Heart left ventricle (tissue), 16 donors: Measurements from ENCODE around the gene TACC2. TPM values are rescaled to one million over a fixed set of nuclear protein-coding genes. Genes with fewer than 3 reads are reported as not detected.

Experiments used
- ATAC-seq, 4 donors: fragments of 200-7000 bp; cut with Tn5 transposase; one replicate each; pipeline ENCODE4 v1.9.1; 2020 to 2022; ENCODE audit warnings: moderate library complexity in 4 of 4, mild to moderate bottlenecking in 3 of 4, moderate number of reproducible peaks in 1 of 4
- DNase-seq, 5 donors: peaks; one replicate each; pipeline ENCODE4 v3.0.0-alpha.2; 2020
- H3K27ac ChIP-seq, 12 donors: fragments of 200-600 bp; sonication (generic) in 4 of 12; one replicate each; pipeline versions ENCODE4 v1.5.0 to v1.8.0; 2016 to 2022; ENCODE audit warnings: mild to moderate bottlenecking in 2 of 12
- H3K27me3 ChIP-seq, 9 donors: fragments of 200-600 bp; sonication (generic) in 2 of 9; one replicate each; pipeline versions ENCODE4 v1.5.1 to v1.8.0; 2016 to 2022; ENCODE audit warnings: mild to moderate bottlenecking in 3 of 9
- H3K36me3 ChIP-seq, 9 donors: fragments of 200-600 bp; sonication (generic) in 2 of 9; one replicate each; pipeline versions ENCODE4 v1.5.0 to v1.8.0; 2018 to 2022; ENCODE audit warnings: mild to moderate bottlenecking in 2 of 9
- H3K4me1 ChIP-seq, 12 donors: fragments of 200-600 bp; sonication (generic) in 4 of 12; one replicate each; pipeline versions ENCODE4 v1.5.0 to v1.8.0; 2016 to 2022; ENCODE audit warnings: mild to moderate bottlenecking in 3 of 12
- H3K4me3 ChIP-seq, 12 donors: fragments of 200-600 bp; sonication (generic) in 4 of 12; one replicate each; pipeline versions ENCODE4 v1.5.0 to v1.8.0; 2017 to 2022; ENCODE audit warnings: mild to moderate bottlenecking in 9 of 12, moderate library complexity in 4 of 12
- H3K9me3 ChIP-seq, 12 donors: fragments of 200-600 bp; sonication (generic) in 4 of 12; one replicate each; pipeline versions ENCODE4 v1.5.0 to v1.8.0; 2016 to 2022; ENCODE audit warnings: mild to moderate bottlenecking in 1 of 12
- CTCF ChIP-seq, 12 donors: fragments of 200-600 bp; sonication (generic) in 4 of 12; IDR thresholded peaks; one replicate each; pipeline versions ENCODE4 v1.5.0 to v1.8.0; 2018 to 2022; ENCODE audit warnings: antibody characterized with exemption in 12 of 12, mild to moderate bottlenecking in 5 of 12
- POLR2A ChIP-seq, 2 donors: fragments of 450-650 bp; IDR thresholded peaks; one replicate each; pipeline ENCODE4 v1.6.1; 2017; ENCODE audit warnings: antibody characterized with exemption in 2 of 2, mild to moderate bottlenecking in 2 of 2, moderate library complexity in 2 of 2
- WGBS, 4 donors: extraction: QIAGEN DNeasy Blood & Tissue Kit in 2 of 4; methylation state at CpG; one replicate each; pipeline versions ENCODE4 v1.1.5 to v1.1.7; 2013 to 2018; 5-methylcytosine and 5-hydroxymethylcytosine counted together
- intact Hi-C, 10 donors: fragments of 100-400 bp; cut with DNase I; formaldehyde crosslinking; loops; one replicate each; pipeline versions ENCODE4 v1.11.1 to v1.14.2; 2022
- polyA plus RNA-seq, 2 donors: library from polyadenylated mRNA; stranded (reverse); fragments of 200-250 nt; gene quantifications; one replicate each; pipeline ENCODE4 v1.2.3, GENCODE V29; 2013
- total RNA-seq, 9 donors: library from RNA; depleted of rRNA in 2 of 9; stranded (reverse); fragments of >200 nt in 2 of 9; fragmentation: NEBNext Ultra II Directional in 3 of 9; extraction: Animal tissue kit (Norgen Biotek cat#: 25700) in 3 of 9; gene quantifications; one replicate each; pipeline versions ENCODE4 v1.1.0 to v1.2.4, GENCODE V29; 2016 to 2023
- donor health status: ischemic (EF 13 %, LVEDD 7.1; RV severe dilation, severe dysfunction).
- donor health status: healthy with polysubstance abuse.
- donor health status: DM: no; HTN: yes; CAD: no.
- donor health status: DM: no; HTN: no; CAD: no.
- donor health status: ischemic (EF 25% LVEDD 6.9; RV normal size, moderate dysfunction).
- donor health status: ischemic (EF 25% LVEDD 5.7; RV mildly dilated, moderate dysfunction).
- donor health status: healthy.
- donor health status: DM: yes; HTN: yes; CAD: no.
- donor health status: ischemic (EF 35%, LVEDD 5.7; RV mildly dilated, moderate dysfunction).
- donor health status: nonischemic (EF 11% LVEDD 7.7; RV severe dilation, severe dysfunction).
- donor health status: DM: yes; HTN: yes; CAD: no.
- donor health status: PGD.
- donor health status: ischemic (EF 29% LVEDD 5.4; RV normal size, mild dysfunction).
- donor health status: nonischemic (EF 23%, LVEDD 6.1; RV moderate dilation, normal function).

TACC2 gene
- total and polyA plus RNA-seq, 11 donors: 96.7 to 456 (median 294) TPM

- intact Hi-C loops: no loop called here
- no peak for DNase-seq
- no peaks in the 10 kb centered on the region for H3K27me3 ChIP-seq
- no peak for ATAC-seq
- peak overlapping the region in 8 of 12 donors; percentile 36 to 94 (median 50) for H3K27ac ChIP-seq
- TF ChIP-seq POLR2A (IDR thresholded peaks at IDR 0.05) (no peak), CTCF (IDR thresholded peaks at IDR 0.05) (no peak)
- 57 to 76% (median 68%) methylated on average over 12 to 13 of the region's 13 CpGs for WGBS, 4 donors
- peaks cover 12 to 93% (median 44%) of the 10 kb centered on the region in 12 donors for H3K4me1 ChIP-seq
- H3K36me3 ChIP-seq: peaks cover 0 to 48% (median 32%) of the 10 kb centered on the region in 9 donors
- no peak overlapping the region for H3K4me3 ChIP-seq
- H3K9me3 ChIP-seq: no peaks in the 10 kb centered on the region
These were observed 146.5 kb downstream of the TACC2 start for GRCh38 chr10:122135251-122136025.

GRCh38 chr10:122138831-122139625 is 150.1 kb downstream of the TACC2 start:
- Histone ChIP-seq H3K9me3 (no peaks in the 10 kb centered on the region), H3K27ac (peak overlapping the region; percentile 19 to 94 (median 87)), H3K27me3 (no peaks in the 10 kb centered on the region), H3K4me1 (peaks cover 23 to 95% (median 68%) of the 10 kb centered on the region in 12 donors), H3K4me3 (no peak overlapping the region), H3K36me3 (peaks cover 0 to 45% (median 17%) of the 10 kb centered on the region in 9 donors)
- ATAC-seq: peak; percentile 62 to 75 (median 70)
- WGBS, 4 donors: 29 to 37% (median 30%) methylated on average over 16 of the region's 16 CpGs
- intact Hi-C loops: loop anchor here in 2 of 10 donors (1.0 to 2.0 kb wide), 2 partner anchors 11 to 24 kb away; no protein-coding TSS in a partner anchor
- peak; percentile 70 to 88 (median 75) for DNase-seq
- TF ChIP-seq CTCF (IDR thresholded peaks at IDR 0.05) (no peak), POLR2A (IDR thresholded peaks at IDR 0.05) (no peak)

GRCh38 chr10:122139627-122140170 is 150.7 kb downstream of the TACC2 start:
- intact Hi-C loops: loop anchor here in 8 of 10 donors (1.0 to 10.0 kb wide), 7 partner anchors 11 to 128 kb away; no protein-coding TSS in a partner anchor
- H3K4me1 ChIP-seq: peaks cover 23 to 95% (median 66%) of the 10 kb centered on the region in 12 donors
- H3K9me3 ChIP-seq: peaks cover 0 to under 1% (median 0%) of the 10 kb centered on the region in 12 donors
- no peaks in the 10 kb centered on the region for H3K27me3 ChIP-seq
- 29 to 42% (median 36%) methylated on average over 10 of the region's 10 CpGs for WGBS, 4 donors
- TF ChIP-seq CTCF (IDR thresholded peaks at IDR 0.05) (no peak), POLR2A (IDR thresholded peaks at IDR 0.05) (no peak)
- peak; percentile 72 to 90 (median 79) for DNase-seq
- peaks cover 0 to 45% (median 14%) of the 10 kb centered on the region in 9 donors for H3K36me3 ChIP-seq
- H3K27ac ChIP-seq: peak overlapping the region; percentile 73 to 94 (median 87)
- H3K4me3 ChIP-seq: no peak overlapping the region
- ATAC-seq: peak; percentile 52 to 72 (median 61)
